NCI-H345 (cell line): ENCODE data around the gene PTPN7.
"Not testable (repeated sequence)": the region's sequence is repeated elsewhere in the genome, so short reads cannot be mapped to it uniquely, and the experiment has no call there.

Experiments used
- DNase-seq: peaks from one replicate; lab custom pipeline; 2025; lab: John Stamatoyannopoulos, UW

The PTPN7 gene

DNA sequence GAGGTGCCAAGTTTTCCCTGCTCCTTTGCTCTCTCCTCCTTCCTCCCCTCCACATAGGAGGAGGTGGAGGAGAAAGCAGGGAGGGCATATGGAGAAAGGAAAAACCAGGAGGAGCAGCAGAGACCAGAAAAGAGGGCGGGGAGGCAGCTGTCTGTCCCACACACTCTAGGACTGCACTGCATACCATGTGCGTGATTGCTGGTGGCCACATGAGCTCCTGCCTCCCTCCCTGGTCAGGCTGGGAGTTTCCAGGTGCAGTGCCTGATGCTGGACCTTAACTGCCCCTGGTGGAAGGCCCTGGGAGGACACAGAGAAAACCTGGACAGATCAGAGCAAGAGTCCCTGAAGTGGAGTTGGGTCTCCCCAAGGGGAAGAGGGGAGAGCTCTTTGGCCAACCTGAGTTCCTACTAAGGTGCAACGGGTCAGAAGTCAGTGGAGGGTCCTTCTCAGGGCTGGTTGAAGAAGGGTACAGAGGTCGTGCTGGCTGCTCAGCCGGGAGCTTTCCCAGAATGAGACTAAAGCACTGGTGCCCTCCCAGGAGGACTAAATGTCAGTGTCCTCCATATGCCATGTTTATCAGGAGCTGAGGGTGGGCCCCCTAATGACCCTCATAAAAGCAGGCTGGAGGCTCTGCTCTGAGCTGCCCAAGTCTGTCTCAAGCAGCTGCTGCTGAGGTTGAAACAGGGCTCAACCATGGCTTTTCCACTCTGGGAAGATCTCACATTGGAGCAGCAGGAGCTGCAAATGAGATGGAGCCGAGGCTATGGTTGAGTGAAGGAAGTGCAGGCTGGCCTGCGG is 29.7 kb upstream of the PTPN7 start:
- DNase-seq, result no peak

DNA sequence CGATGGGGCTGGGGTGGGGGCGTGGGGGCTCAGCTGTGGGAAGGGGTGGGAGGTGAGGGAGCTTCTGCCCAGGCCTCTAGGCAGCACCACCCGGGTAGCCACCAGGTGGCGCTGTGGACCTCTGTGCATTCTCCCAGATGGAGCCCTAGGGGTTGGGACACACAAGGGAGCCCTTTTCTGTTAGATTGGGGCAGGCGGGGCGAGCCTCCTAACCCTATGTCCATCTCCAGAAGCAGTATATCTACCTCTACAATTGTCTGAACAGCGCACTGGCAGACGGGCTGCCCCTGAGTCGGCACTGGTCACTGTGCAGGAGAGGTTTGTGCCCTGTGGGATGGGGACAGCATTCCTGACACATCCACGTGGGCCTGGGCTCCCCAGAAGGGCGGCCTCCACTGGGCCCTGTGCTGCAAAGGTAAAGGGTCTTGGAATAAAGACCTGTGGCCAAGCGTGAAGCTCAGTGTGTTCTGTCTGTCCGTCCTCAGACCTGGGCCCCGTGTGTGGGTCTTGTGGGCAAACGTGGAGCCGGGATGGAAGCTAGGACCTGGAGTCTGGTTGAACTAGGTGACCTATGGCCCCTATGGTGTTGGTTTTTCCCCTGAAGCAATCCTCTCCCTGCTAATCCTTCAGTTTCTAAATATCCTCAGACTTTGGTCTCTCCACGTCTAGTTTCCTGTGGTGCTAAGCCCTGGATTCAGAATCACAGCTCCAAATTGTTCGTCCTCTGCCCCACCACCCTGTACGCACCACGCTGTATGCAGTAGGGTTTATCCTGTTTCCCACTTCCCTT is 28.8 kb upstream of the PTPN7 start:
- peak; percentile 74 for DNase-seq

DNA sequence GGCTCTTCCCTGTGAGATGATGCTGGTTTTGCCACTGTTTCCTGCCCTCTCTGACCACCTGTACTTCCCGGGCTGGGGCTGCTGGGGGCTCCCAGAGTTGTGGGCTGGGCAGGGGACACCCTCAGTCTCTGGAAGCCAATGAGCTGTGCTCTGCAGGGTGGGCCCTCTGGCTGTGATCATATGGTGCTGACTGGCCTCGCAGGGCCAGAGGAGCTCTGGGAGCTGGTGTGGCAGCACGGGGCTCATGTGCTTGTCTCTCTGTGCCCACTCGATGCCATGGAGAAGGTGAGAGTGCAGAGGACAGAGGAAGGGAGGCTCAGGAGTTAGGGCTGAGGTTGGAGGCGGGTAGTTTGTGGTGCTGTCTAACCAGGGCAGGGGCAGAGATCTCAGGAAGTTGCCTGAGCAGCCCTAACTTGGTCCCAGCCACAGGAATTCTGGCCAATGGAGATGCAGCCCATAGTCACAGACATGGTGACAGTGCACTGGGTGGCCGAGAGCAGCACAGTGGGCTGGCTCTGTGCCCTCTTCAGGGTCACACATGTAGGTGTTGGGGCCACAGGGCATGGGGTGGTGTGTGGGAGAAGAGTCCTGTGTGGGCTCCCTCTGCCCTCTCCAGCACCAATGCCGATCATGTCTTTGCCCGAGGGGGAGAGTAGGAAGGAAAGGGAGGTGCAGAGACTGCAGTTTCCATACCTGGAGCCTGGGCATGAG is 27.4 kb upstream of the PTPN7 start:
- no peak for DNase-seq

DNA sequence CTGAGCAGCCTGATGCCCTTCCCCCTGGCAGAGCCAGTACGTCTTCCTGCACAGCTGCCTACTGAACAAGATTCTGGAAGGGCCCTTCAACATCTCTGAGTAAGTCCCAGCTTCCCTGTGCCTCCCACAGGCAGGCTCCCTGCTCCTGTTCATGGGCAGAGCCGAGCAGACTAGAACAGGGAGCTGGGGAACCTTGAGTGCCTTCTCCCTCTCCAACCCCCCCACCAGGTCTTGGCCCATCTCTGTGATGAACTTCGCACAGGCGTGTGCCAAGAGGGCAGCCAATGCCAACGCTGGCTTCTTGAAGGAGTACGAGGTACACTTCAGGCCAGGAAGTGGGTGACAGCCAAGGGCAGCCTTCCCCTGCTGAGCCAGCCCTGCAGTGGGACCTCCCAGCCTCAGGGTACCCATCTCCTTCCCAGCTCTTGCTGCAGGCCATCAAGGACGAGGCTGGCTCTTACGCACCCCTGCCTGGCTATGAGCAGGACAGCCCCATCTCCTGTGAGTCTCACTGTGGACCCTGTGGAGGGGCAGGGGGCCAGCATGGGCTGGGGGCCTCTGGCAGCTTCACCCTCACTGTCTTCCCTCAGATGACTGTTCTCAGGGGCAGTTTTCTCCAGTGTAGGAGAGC is 26.8 kb upstream of the PTPN7 start:
- DNase-seq, result no peak

DNA sequence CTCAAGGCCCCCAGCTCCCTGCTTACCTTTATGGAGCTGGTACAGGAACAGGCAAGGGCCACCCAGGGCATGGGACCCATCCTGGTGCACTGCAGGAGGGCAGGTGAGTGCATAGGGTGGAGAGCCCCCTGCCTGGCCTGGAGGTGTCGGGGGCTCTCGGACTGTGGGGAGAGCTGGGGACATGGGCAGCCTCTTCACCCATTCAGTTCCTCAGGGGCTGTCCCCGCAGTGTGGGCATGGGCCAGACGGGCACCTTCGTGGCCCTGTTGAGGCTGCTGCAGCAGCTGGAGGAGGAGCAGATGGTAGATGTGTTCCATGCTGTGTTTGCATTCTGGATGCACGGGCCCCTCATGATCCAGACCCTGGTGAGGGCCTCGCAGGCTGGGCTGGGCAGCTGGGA is 25.9 kb upstream of the PTPN7 start:
- DNase-seq, result no peak

DNA sequence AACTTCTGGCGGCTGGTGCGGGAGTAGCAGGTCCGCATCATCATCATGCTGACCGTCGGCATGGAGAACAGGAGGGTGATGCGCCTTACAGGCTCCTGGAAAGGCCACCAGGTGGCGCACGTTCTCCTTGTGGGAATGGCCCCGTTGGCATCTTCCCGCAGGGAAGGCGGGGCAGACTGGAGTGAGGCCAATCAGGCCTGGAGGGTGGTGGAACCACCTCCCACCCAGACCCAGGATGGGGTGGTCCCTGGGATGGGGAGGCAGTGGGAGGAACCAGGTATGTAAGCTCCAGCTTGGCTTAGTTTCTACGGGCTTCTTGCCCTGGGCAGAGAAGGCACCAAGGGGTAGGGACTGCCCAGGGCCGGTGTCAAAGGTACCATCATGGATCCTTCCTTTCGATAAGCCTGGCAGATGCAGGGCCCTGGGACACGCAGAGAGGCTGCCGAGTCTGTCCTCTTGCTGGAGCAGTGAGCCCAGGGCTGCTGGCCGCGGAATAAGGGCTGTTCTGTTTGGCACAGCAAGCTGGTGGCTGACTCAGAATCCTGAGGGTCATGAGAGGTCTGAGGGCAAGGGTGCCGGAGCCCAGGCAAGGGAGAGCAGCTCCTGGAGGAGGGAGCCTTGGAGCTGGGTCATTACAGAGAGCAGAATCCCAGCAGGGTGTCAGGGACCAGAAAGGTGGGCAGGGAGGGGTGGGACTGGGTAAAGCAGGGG is 24.5 kb upstream of the PTPN7 start:
- DNase-seq, result peak; percentile 81

DNA sequence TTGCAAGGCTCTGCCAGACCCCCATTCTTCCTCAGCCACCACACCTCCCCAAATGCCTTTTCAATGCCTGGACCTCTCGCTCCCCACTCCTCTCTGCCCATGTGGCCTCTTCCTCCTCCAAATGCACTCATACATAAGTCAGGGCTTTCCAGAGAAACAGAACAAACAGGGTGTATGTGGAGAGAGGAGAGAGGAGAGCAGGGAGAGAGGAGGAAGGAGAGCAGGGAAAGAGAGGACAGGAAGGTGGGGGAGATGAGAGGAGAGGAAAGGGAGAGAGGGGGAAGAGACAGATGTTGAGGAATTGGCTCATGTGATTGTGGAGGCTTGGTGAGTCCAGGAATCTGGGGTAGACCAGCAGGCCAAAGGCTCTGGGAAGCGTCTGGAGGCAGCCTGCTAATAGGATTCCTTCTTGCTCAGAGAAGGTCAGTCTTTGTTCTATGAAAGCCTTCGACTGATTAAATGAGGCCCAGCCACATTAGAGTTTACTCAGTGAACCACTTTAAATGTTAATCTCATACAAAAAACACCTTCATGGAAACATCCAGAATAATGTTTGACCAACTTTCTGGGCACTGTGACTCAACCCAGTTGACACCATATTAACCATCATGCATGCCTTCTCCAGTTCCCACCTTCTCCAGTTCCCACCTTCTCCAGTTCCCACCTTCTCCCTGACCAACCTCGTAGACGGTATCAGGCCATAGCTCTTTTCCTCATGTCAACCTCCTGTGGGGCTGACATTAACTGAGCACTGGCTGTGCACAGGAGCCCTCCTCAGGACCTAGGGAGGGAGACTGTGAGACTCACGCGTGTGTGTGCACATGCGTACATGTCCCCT is 21.9 kb upstream of the PTPN7 start:
- DNase-seq, result no peak

DNA sequence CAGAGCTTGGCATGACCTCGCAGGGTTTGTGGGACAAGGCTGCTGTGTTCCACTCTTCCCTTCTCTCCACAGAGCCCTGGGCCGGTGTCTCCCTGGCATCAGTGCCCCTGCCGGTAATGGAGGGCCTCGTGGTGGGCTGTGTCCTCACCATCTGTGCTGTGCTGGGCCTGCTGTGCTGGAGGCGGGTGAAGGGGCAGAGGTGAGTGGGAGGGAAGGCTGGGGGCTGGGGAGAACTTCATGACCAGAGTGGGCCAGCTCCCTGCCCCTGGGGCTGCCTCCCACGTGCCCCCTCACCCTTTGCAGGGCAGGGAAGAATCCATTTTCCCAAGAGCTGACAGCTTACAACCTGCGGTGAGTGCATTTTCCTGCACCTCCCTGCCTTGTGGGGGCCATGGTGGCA is 21.2 kb upstream of the PTPN7 start:
- DNase-seq, result no peak

DNA sequence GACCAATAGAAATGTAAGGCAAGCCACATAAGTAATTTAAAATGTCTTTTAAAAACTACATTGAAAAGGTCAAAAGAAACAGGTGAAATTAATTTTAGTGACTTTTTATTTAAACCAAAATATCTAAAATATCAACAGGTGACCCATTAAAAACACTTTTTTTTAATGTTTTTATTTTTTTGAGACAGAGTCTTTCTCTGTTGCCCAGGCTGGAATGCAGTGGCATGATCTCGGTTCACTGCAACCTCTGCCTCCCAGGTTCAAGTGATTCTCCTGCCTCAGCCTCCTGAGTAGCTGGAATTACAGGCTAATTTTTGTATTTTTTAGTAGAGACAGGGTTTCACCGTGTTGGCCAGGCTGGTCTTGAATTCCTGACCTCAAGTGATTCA is 20.3 kb upstream of the PTPN7 start:
- not testable (repeated sequence) for DNase-seq

DNA sequence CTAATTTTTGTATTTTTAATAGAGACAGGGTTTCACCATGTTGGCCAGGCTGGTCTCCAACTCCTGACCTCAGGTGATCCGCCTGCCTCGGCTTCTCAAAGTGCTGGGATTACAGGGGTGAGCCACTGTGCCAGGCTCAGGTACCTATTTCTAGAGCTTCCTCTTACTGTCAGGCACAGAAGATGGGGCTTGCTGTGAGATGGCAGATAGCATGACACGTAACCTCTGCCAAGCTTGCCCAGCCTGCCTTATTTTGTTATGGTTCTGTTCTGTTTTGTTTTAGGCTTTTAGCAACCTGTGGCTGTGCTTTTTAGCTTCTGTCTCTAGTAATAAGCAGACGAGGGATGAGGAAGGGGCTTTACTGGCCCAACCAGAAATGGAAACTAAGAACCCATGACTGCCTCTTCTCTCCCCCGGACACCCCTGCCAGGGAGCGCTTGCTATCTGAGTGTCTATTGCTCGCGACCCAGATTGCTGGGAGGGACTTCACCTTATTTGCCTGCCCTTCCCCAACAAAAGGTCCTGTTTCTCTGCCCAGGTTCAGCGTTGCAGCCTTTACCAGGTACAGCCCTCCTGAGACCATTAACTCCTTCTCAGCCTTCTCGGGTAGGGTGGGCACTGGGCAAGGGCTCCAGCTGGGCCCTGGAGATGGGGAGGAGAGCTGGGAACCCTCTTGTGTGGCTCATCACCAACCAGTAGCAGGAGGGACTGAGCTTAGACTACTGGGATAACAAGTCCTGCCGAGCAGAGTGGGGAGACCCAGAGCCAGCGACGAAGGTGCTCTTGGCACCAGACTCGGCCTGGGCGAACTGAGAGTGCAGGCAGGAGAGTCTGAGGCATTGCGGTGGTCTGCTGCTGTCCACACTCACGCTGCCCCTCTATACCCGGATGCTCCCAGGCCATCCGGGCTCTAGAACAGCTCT is 19.7 kb upstream of the PTPN7 start:
- no peak for DNase-seq

DNA sequence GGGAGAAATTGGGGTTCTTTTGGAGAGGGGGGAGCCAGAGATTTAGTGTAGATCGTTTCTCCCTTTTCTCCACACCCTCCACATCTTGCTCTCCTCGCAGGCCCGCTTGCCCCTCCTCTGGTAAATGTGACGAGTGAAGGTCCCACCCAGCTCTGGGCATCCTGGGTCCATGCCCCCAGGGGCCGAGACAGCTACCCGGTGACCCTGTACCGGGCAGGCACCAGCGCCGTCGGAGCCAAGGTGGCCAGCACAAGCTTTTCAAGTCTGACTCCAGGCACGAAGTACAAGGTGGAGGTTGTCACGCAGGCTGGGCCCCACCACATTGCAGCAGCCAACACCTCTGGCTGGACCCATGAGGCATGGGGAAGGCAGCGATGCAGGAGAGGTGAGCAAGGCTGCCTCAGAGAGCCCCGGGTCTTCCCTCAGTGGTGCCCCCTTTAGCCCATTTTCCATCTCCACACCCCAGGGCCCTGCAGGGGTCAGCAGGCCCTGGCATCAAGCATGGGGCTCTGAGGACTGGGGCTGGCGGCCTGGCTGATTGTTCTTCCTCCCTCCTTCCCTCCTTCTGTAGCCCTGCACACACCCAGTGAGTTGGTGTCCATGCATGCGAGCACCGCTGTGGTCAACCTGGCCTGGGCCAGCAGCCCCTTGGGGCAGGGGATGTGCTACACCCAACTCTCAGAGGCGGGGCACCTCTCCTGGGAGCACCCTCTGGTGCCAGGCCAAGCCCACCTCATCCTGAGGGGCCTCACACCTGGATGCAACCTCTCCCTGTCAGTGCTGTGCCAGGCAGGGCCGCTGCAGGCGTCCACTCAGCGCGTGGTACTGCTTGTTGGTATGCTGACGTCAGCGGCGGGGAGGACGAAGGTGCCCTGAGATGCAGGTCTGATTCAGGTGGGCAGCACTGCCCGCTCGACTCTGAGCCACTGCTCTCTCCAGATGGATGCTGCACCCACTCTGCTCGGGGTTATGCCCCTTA is 16.8 kb upstream of the PTPN7 start:
- no peak for DNase-seq

DNA sequence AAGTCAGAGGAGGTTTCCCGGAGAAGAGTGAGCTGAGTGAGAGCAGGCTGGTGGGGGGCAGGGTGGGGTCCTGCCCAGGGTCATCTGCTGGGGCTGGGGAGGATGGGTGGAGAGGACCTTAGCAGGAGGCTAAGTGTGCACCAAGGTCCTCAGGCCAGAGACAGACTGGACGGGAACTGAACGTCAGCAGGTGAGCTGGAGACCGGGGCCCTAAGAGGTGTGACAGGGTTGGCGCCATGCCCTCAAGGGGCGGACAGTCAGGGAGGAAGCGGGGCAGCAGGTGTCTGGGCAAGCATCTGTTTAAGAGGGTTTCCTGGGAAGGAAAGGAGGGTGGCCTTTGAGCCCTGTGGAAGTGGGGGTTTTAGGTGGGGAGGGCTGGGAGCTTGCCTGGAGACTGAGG is 13.6 kb upstream of the PTPN7 start:
- DNase-seq, result no peak

DNA sequence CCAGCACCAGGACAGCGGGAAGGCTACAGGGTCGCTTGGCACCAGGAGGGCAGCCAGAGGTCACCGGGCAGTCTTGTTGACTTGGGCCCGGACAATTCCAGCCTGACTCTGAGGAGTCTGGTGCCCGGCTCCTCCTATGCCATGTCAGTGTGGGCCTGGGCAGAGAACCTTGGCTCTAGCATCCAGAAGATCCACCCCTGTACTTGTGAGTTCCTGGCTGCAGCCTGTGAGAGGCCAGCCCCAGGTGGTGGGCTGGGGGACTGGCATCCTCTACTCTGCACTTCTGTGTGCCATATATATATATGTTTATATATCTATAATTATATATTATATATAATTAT is 11.6 kb upstream of the PTPN7 start:
- DNase-seq, result no peak

DNA sequence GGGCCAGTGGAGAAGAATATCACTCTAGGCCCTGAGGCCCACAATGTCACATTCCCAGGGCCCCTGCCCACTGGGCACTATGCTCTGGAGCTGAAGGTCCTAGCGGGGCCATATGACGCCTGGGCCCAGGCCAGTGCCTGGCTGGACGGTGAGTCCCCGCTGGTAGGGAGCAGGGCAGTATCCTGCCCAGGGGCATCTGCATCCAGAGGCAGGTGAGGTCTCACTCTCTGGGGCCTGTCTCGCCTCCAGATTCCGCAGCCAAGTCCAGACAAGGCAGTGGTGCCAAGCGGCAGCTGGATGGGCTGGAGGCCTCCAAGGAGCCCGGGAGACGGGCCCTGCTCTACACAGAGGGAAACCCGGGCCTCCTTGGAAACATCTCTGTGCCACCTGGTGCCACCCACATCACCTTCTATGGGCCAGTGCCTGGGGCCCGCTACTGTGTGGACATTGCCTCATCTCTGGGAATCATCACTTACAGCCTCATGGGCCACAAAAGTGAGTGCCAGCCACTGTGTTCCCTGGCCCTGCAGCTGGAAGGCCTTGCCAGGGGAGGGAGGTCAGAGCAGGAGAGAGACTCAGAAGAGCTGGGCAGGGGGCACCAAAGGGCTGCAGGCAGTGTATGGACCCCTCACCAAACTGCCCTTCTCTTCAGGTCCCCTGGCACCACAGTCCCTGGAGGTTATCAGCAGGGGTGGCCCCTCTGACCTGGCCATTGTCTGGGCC is 11.1 kb upstream of the PTPN7 start:
- DNase-seq, result no peak

DNA sequence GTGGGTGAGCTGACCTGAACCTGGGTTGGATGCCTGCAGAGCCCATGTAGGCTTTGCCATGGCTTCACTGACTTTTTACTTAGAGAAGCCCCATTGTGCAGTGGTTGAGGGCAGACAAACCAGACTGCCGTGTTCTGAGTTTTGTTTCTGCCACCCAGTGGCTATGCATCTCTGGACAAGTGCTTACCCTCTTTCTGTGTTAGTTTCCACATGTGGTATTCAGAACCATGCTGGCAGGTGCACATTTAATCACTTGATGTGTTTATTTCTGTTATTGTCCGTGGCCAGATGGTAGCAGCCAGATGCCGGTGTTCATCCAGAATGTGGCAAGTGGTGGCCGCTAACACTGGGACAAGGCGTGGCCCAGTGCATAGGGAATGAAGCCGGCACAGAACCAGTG is 10.3 kb upstream of the PTPN7 start:
- peak; percentile 16 for DNase-seq

DNA sequence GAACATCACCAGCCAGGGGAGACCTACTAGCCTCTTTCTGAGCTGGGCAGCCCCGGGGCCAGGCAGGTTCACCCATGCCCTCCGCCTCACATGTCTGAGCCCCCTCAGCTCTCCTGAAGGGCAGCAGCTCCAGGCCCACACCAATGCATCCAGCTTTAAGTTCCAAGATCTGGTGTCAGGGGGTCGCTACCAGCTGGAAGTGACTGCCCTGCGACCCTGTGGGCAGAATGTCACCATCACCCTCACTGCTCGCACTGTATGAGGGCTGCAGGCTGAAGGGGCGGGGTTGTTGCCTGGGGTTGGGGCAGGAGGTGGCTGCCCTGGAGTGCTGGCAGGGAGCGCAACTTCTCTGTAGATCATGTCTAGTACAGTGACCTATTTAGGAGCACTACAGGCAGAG is 8.5 kb upstream of the PTPN7 start:
- DNase-seq, result no peak

DNA sequence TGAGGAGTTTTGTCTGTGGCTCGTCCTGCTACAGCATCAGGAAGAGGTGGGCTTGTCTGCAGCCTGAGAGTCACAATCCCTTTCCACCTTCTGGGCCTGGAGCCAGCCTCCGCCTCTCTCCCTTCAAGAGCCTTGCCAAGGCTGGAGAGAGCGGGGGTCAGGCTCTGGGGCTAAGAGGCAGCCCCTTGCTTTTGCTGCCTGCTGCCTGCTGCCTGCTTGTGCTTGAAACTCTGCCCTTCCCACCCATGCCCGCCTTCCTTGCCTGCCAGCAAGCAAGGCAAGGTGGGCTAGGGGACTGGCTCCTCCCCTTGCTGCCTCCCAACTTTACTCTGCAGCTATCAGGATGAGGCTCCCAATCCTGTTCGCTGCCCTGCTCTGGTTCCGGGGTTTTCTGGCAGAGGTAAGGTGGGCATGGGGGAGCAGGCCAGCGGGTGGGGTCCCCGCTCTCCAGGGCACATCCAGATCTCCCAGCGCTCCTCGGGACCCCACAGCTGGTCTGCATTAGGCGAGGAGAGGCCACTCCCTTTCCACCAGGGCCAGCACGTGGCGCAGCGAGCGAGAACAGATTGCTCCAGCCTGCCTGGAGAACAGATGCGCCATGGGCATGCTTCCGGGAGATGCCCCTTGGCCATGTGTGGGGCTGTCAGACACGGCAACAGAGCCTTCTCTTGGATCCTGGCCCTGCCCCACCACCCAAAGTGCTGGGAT is 7.5 kb upstream of the PTPN7 start:
- DNase-seq, result no peak
